ENCODE results near the gene GTF2H1.
A peak's percentile ranks its signal among the peaks of the same experiment; 100 is the strongest.

GRCh38 chr11:18309691-18310090, 12.7 kb upstream of the GTF2H1 start:
- TF ChIP-seq CTCF (IDR thresholded peaks at IDR 0.05) (no peak), POLR2A (IDR thresholded peaks at IDR 0.05) (peak; percentile 76)
